GM12878 (cell line): ENCODE results near the gene ENTPD6. TPM values are rescaled to one million over a fixed set of nuclear protein-coding genes. Genes with fewer than 3 reads are reported as not detected.

Experiments
- ATAC-seq: fragments of 200-7000 bp; cut with Tn5 transposase; 3 replicates; pipeline ENCODE4 v1.9.1; 2020; ENCODE audit warnings: mild to moderate bottlenecking, moderate library complexity
- BruUV-seq: library from RNA; stranded (reverse); fragments of 400-500 nt; replicated peaks from 2 replicates; lab custom pipeline; 2021; lab: Mats Ljungman, UMichigan
- CTCF ChIA-PET: fragments of 300-600 bp; sonication (Branson Sonifier 250); formaldehyde crosslinking; extraction: SDS; loops from one replicate; lab custom pipeline; 2021; ENCODE audit warnings: inconsistent platforms; lab: Yijun Ruan, JAX
- POLR2A ChIA-PET: fragments of 350-600 bp; formaldehyde crosslinking; extraction: SDS; loops from one replicate; lab custom pipeline; 2021; ENCODE audit warnings: inconsistent platforms; lab: Charles Lee
- RAD21 ChIA-PET: fragments of 300-600 bp; sonication (Branson Sonifier 250); formaldehyde crosslinking; loops from one replicate; lab custom pipeline; 2023; ENCODE audit warnings: antibody characterized with exemption; ENCODE audit not compliant: unreplicated experiment; lab: Charles Lee
- SMC1A ChIA-PET: fragments of 300-600 bp; sonication (Branson Sonifier 250); formaldehyde crosslinking; loops from one replicate; lab custom pipeline; 2023; ENCODE audit not compliant: unreplicated experiment, uncharacterized antibody; lab: Charles Lee
- DNase-seq: peaks from one replicate; pipeline ENCODE4 v3.0.0-alpha.2; 2011; ENCODE audit warnings: low read depth, low spot score
- FAIRE-seq: peaks from 3 replicates; lab custom pipeline; 2011; peaks lifted over from hg19 to GRCh38; lab: Jason Lieb, UNC
- H2AFZ ChIP-seq: 2 replicates; pipeline ENCODE4 v1.6.0; 2011; ENCODE audit warnings: low read depth, low read length, control low read depth; ENCODE audit not compliant: control insufficient read depth
- H3K27ac ChIP-seq: 2 replicates; pipeline ENCODE4 v1.5.1; 2011; ENCODE audit warnings: control low read depth; ENCODE audit not compliant: control insufficient read depth, insufficient read depth
- H3K27me3 ChIP-seq, 2 experiments: replicated peaks in 1 of 2; 2 replicates each; pipeline versions ENCODE4 v1.6.0 to v1.6.1; 2011; ENCODE audit warnings: low read length in 1 of 2; ENCODE audit not compliant: control insufficient read depth in 2 of 2, insufficient read depth in 2 of 2
- H3K36me3 ChIP-seq, 2 experiments: 2 replicates each; pipeline ENCODE4 v1.5.1; 2011; ENCODE audit warnings: low read length in 1 of 2; ENCODE audit not compliant: control insufficient read depth in 2 of 2, insufficient read depth in 2 of 2
- H3K4me1 ChIP-seq: 2 replicates; pipeline ENCODE4 v1.6.1; 2011; ENCODE audit warnings: mild to moderate bottlenecking, low read length, moderate library complexity, mixed read lengths; ENCODE audit not compliant: control insufficient read depth, insufficient read depth
- H3K4me2 ChIP-seq: 2 replicates; pipeline ENCODE4 v1.6.0; 2011; ENCODE audit warnings: control low read depth; ENCODE audit not compliant: control insufficient read depth, insufficient read depth
- H3K4me3 ChIP-seq: fragments of 200-600 bp; sonication (generic); 2 replicates; pipeline ENCODE4 v1.5.1; 2016
- H3K79me2 ChIP-seq: 2 replicates; pipeline ENCODE4 v1.6.0; 2011; ENCODE audit warnings: low read length; ENCODE audit not compliant: control insufficient read depth, insufficient read depth
- H3K9ac ChIP-seq: 2 replicates; pipeline ENCODE4 v1.8.0; 2011; ENCODE audit warnings: low read length, control low read depth, mixed read lengths; ENCODE audit not compliant: control insufficient read depth, insufficient read depth
- H3K9me3 ChIP-seq: replicated peaks from 3 replicates; pipeline ENCODE4 v1.5.1; 2011; ENCODE audit warnings: mild to moderate bottlenecking, low read length; ENCODE audit not compliant: control insufficient read depth, insufficient read depth
- H4K20me1 ChIP-seq: 2 replicates; pipeline ENCODE4 v1.6.0; 2011; ENCODE audit not compliant: control insufficient read depth, insufficient read depth
- BACH1 ChIP-seq: fragments of 450-650 bp; IDR thresholded peaks from 2 replicates; pipeline ENCODE4 v1.6.1; 2017; ENCODE audit warnings: mild to moderate bottlenecking, borderline replicate concordance
- CHD1 ChIP-seq: IDR thresholded peaks from 2 replicates; pipeline ENCODE4 v1.6.1; 2012; ENCODE audit warnings: low read depth, low read length, improper control_type of control experiment
- HCFC1 ChIP-seq: fragments of 150-350 bp; IDR thresholded peaks from 2 replicates; pipeline ENCODE4 v1.6.1; 2014; ENCODE audit warnings: low read length
- TBL1XR1 ChIP-seq: IDR thresholded peaks from 2 replicates; pipeline ENCODE4 v1.6.1; 2012; ENCODE audit warnings: low read depth, low read length, improper control_type of control experiment
- WGBS: methylation state at CpG from one replicate; pipeline ENCODE4 v1.1.6; 2016; ENCODE audit warnings: low lambda C conversion rate; ENCODE audit not compliant: insufficient replicate concordance, insufficient coverage; ENCODE audit errors: missing lambda C conversion rate; 5-methylcytosine and 5-hydroxymethylcytosine counted together
- in situ Hi-C: fragments of 300-500 bp; cut with MboI; formaldehyde crosslinking; loops from 9 replicates; pipeline ENCODE4 v1.14.3; 2018; ENCODE audit warnings: mixed read lengths
- intact Hi-C: fragments of 100-400 bp; cut with micrococcal nuclease; formaldehyde crosslinking; loops from one replicate; pipeline ENCODE4 v1.14.2; 2022; ENCODE audit not compliant: unreplicated experiment
- polyA plus RNA-seq, 11 experiments: library from polyadenylated mRNA; depleted of rRNA in 4 of 11; unstranded in 6 of 11; stranded (reverse) in 5 of 11; fragments of >200 nt; fragmentation: Nextera tagmentation in 4 of 11; fragmentation: Illumina TruSeq in 1 of 11; extraction: Ambion mirVana in 4 of 11; extraction: Trizol in 1 of 11; gene quantifications; 1 replicate in 1 of 11; 2 replicates in 10 of 11; pipeline versions ENCODE4 v1.2.1 to v1.2.3, GENCODE V29; 2011 to 2016; ENCODE audit warnings: inconsistent platforms in 2 of 11, missing spikeins in 2 of 11, low read depth in 1 of 11
- total RNA-seq, 4 experiments: library from RNA; depleted of rRNA in 3 of 4; stranded (reverse); fragments of >200 nt in 3 of 4; fragmentation: Illumina TruSeq in 1 of 4; extraction: Trizol in 1 of 4; gene quantifications; 2 replicates each; pipeline versions ENCODE4 v1.2.1 to v1.2.3, GENCODE V29; 2013 to 2021
- TF ChIP-seq, protein P1 (sequence below): fragments of 450-650 bp; IDR thresholded peaks from 2 replicates; pipeline ENCODE4 v1.6.1; 2017; ENCODE audit warnings: mild to moderate bottlenecking

Gene ENTPD6
- total and polyA plus RNA-seq, 10 of the 15 experiments (the other 5 are each of a cell fraction or from before 2014, with no cell fraction given), result 0.53 to 45.4 (median 31.1) TPM

GRCh38 chr20:25147716-25148115 is 47.8 kb upstream of the ENTPD6 start:
- no peak for ATAC-seq
- RAD21 ChIA-PET, result no interaction called here
- Histone ChIP-seq H3K36me3 (no peaks in the 10 kb centered on the region), H3K4me1 (no peaks in the 10 kb centered on the region), H3K4me2 (no peak overlapping the region), H3K4me3 (no peak overlapping the region), H3K9me3 (no peaks in the 10 kb centered on the region), H3K79me2 (no peaks in the 10 kb centered on the region), H3K27ac (no peak overlapping the region), H3K9ac (no peak overlapping the region), H4K20me1 (no peaks in the 10 kb centered on the region), H3K27me3 (peaks cover 3 to 4% of the 10 kb centered on the region in 2 experiments), H2AFZ (no peak overlapping the region)
- CTCF ChIA-PET, result no interaction called here
- no TSS peak for BruUV-seq
- SMC1A ChIA-PET, result no interaction called here
- 73% methylated on average over 15 of the region's 15 CpGs for WGBS
- no peak for TF ChIP-seq BACH1
- no peak for TF ChIP-seq TBL1XR1
- TF ChIP-seq, protein P1, sequence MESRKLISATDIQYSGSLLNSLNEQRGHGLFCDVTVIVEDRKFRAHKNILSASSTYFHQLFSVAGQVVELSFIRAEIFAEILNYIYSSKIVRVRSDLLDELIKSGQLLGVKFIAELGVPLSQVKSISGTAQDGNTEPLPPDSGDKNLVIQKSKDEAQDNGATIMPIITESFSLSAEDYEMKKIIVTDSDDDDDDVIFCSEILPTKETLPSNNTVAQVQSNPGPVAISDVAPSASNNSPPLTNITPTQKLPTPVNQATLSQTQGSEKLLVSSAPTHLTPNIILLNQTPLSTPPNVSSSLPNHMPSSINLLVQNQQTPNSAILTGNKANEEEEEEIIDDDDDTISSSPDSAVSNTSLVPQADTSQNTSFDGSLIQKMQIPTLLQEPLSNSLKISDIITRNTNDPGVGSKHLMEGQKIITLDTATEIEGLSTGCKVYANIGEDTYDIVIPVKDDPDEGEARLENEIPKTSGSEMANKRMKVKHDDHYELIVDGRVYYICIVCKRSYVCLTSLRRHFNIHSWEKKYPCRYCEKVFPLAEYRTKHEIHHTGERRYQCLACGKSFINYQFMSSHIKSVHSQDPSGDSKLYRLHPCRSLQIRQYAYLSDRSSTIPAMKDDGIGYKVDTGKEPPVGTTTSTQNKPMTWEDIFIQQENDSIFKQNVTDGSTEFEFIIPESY, result no peak
- no peak for TF ChIP-seq HCFC1
- no peak for TF ChIP-seq CHD1
- DNase-seq, result no peak
- POLR2A ChIA-PET, result no interaction called here
- intact Hi-C loops, result no loop called here
- in situ Hi-C loops, result no loop called here
- FAIRE-seq, result no peak
